GM19397 (cell line): ENCODE results near the gene RNU5D-1.
A peak's percentile ranks its signal among the peaks of the same experiment; 100 is the strongest.
"Not testable (repeated sequence)": the region's sequence is repeated elsewhere in the genome, so short reads cannot be mapped to it uniquely, and the experiment has no call there.

Experiments used
- ATAC-seq: cut with Tn5 transposase; IDR thresholded peaks from one replicate; pipeline ENCODE4 v1.9.1; 2021; ENCODE audit warnings: mild to moderate bottlenecking, moderate library complexity; ENCODE audit not compliant: unreplicated experiment

RNU5D-1 gene

DNA sequence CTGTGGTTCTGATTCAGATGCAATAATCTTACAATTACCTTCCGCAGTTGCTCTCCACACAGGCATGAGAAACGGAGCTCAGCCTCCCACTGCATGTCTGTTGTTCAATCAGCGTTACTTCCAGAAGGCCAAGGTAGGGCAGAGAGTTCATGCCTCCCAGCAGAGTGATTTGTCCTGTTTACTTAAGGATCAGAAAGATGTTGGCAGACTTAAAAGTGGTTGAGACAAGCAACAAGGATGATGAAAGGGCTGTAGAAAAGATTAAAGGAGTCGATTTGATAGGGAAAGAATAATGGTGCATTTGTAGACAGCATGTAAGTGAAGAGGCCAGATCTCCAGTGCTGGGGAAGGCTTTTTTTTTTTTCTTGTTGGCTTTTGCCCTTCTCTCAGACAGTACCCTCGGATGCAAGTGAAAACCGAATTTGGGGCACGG lies 29.8 kb downstream of the RNU5D-1 start:
- ATAC-seq: no peak

DNA sequence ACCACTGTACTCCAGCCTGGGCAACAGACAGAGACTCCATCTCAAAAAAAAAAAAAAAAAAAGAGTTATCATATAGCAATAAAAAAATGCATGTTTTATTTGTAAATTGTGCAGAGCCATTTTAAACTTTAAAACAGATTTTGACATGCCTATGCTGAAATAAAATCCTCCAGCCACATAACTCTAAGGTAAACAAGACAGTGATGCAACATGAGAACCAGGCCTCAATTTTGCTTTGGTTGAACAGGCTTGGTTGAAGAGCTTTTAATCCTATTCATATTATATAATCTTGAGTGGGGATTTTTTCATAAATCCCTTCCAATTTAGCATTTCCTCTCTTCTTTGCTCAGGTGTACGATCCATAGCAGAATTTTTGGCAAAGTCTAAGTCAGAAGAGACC lies 30.4 kb downstream of the RNU5D-1 start:
- ATAC-seq: no peak

DNA sequence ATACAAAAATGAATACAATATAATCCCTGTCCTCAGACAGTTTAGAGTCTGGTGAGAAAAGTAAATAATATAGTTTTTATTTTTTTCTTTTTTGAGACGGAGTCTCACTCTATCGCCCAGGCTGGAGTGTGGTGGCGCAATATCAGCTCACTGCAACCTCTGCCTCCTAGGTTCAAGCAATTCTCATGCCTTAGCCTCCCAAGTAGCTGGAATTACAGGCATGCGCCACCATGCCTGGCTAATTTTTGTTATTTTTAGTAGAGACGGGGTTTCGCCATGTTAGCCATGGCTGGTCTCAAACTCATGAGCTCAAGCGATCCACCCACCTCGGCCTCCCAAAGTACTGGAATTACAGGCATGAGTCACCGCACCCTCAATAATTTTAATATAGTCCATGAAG lies 31.6 kb downstream of the RNU5D-1 start:
- not testable (repeated sequence) for ATAC-seq

DNA sequence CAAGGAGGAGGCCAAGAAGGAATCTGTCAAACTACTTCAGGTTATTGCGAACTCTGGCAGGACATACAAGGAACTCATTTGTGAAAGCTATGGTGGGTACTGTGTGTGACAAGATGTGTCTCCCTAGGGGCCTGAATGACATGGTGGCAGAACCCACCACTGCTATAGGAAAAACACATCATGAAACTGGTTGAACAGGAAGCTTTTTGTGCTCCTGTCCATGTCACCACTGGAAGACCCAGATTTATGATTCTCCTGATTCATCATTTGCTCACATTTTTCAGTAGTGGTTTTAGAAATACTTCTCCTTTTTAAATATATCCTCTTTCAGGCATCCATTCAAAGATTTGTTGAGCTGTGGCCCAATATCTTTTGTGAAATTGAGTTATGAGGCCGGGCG lies 32.8 kb downstream of the RNU5D-1 start:
- no peak for ATAC-seq

DNA sequence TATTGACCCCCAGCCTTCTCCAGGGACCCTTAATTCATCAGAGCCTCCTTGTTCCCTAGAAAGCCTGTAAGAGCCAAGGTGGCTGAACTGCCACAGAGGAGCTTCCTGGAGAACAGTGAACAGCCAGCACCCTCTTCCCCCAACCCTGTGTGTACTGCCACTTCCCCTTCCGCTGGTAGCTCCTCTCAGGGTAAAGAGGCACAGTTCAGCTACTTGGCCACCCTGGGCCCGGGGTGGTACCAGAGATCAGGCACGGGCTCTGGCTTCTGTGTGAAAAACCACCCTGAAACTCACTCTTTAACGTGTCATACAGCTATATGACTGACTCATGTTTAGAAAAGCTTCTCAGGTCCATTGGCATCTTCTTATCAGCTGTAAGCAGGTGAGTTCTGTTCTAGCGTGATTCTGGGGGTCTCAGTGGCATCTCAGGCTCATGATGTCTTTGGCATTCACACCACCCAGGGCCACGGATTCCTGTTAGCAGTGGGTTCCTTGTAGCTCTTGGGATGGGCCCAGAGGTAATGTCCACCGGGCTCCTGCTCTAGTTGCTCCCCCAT lies 34.1 kb downstream of the RNU5D-1 start:
- no peak for ATAC-seq

DNA sequence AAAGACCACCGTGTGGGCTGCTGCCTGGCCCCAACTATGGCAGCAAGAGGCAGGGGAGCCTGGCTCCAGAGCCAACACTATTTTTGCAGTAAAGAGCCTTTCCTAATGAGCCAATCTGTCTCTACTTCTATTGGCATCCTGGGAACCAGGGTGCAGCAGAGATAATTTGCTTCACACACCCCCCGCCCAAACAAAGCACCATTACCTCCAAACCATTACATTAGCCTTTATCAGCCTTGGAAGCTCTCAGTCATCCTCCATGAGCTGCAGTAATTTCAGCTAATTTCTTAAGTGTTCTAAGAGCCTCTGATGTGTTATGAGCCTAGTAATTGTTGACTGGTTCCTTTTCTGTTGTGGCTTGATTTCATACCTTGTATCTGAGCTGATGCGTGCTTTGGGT lies 34.9 kb downstream of the RNU5D-1 start:
- ATAC-seq: no peak

DNA sequence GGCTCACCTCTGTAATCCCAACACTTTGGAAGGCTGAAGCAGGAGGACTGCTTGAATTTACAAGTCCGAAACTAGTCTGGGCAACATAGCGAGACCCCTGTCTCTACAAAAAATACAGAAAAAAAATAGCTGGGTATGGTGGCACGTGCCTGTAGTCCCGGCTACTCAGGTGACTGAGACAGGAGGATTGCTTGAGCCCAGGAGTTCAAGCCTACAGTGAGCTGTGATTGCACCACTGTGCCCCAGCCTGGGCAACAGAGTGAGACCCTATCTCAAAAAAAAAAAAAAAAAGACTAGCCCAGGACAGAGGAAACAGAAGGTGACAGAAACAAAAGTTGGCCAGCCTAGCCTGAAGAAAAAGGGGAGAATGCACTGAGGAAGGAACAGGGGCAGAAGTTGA lies 35.3 kb downstream of the RNU5D-1 start:
- ATAC-seq: no peak

DNA sequence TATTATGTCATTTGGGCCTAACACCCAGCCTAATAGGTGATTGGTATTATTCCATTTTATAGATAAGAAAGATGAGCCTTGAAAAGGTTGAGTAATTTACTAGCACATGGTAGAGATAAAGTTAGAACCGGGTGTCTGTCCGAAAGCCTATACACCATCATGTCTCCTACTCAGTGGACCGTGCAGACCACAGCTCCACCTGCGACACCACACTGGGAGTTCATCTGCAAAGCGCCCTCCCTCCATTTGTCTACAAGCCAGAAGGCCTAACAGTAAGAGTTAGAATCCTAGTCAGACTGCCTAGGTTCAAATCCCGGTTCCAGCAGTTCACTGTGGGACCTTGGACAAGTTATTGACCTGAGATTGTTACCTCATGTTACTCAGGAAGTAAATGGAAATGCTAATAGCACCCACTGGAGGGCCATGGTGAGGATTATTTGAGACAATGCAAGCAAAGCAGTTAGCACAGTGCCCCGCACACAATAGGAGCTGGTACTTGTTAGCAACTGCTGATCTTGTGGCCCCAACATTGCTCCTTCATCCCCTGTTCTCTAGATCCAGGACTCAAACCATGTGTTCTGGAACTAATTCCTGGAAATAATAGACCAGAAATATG lies 36.0 kb downstream of the RNU5D-1 start:
- peak; percentile 53 for ATAC-seq

DNA sequence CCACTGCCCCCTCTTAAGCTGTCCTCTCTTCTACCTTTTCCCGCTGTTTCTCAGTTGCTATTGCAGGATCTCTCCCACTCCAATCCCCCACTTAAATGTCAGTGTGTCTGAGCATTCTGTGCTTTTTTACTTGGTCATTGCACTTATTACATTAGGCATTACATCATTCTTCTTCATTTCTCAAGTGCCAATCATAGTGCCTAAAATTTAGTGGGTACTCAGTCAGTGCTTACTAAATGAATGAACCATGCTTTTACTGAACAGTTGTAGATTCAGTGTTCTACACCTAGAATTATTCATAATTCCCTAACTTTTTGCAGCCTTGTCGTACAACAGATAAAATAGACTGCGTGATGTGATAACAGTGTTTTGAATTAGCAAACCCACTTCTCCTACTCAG lies 37.1 kb downstream of the RNU5D-1 start:
- no peak for ATAC-seq

DNA sequence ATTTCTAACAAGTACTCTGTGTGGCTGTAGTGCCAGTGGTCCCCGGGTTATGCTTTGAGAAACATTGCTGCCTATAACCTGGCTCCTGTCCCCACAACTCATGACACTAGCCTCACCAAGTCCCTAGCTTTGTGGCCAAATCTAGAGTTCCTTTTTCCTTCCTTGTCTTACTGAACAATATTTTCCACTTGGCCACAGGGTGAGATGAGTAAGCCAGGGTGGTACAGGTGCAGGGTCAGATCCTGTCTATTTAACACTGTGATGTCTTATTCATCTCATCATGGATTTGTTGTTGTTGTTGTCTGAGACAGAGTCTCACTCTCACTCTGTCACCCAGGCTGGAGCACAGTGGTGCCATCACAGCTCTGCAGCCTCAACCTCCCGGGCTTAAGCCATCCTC lies 37.8 kb downstream of the RNU5D-1 start:
- ATAC-seq: no peak

DNA sequence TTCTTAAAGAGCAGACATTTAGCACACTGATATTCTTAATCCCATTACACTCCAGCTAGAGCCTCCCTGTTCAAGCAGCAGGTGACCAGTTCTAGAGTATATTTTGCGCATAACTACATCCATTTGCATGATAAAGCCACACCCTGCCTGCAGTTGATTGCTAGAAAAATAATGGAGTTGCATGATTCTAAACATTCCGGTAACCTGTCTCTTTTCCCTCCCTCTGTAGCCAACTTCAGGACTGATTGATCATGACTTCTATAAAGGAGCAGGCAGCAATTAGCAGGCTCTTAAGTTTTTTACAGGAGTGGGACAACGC lies 41.6 kb downstream of the RNU5D-1 start:
- no peak for ATAC-seq

DNA sequence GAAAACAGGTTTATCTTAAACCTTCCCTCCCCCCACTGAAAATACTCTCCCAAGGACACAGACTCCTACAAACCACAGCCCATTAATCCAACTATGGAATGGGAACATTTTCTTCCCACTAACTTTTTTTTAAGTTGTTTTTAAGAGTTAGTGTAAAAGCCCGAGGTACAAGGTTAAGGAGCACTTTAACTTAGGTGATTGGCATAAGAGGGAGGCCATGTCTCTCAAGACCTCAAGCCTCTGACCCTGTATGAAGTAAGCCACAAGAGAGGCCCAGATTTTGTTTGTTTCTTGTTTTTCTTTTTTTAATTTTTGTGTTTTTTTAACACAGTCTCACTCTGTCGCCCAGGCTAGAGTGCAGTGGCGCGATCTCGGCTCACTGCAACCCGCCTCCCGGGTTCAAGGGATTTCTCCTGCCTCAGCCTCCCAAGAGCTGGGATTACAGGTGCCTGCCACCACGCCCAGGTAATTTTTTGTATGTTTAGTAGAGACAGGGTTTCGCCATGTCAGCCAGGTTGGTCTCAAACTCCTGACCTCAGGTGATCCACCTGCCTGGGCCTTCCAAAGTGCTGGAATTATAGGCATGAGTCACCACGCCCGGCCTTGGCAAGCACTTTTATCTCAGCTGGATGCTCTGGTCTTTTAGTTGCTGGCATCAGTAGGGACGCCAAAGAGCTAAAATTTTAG lies 42.1 kb downstream of the RNU5D-1 start:
- no peak for ATAC-seq

DNA sequence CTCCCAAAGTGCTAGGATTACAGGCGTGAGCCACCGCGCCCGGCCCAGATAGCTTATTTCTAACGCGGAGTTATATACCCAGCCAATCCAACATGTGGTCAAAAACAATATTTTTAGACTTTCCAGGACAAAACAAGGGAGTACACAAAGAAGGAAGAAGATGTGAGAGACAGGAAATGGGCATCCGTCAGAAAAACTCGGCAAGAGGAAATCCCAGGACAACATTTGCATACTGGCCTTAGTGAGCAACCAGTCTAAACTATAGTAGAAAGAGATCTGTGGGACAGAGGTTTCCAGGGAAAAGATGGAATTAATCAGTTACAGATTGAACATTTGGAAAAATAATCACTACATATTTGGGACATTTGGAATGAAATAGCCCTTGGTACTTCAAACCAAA lies 45.1 kb downstream of the RNU5D-1 start:
- no peak for ATAC-seq

DNA sequence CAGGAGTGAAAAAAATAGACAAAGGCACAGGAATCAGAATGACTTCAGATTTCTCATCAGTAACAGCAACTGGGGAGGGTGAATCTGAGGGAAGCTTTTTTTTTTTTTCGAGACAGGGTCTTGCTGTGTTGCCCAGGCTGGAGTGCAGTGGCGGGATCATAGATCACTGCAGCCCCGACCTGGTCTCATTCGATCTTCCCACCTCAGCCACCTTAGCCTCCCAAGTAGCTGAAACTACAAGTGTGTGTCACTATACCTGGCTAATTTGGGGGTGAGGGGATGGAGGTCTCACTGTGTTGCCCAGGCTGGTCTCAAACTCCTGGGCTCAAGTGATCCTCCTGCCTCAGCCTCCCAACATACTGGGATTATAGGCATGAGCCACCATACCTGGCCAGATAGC lies 45.8 kb downstream of the RNU5D-1 start:
- ATAC-seq: no peak

DNA sequence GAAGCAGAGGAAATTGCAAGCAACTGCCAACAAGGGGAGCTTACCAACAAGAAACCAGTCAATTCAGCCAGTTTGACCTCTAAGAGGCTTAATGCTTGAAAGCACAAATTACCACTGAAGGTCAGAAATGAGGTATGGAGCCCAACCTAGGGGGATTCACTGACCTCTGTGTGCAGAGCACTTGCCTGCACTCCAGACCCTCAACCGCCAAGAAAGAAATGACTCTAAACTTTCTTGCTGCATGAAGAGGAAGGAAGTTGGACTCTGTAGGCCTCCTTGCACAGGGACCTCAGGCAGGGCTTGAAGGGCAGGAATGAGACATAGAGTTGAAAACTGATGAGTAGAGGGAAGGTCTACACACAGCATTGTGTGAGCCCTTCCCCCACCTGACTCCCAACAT lies 46.4 kb downstream of the RNU5D-1 start:
- peak; percentile 75 for ATAC-seq

DNA sequence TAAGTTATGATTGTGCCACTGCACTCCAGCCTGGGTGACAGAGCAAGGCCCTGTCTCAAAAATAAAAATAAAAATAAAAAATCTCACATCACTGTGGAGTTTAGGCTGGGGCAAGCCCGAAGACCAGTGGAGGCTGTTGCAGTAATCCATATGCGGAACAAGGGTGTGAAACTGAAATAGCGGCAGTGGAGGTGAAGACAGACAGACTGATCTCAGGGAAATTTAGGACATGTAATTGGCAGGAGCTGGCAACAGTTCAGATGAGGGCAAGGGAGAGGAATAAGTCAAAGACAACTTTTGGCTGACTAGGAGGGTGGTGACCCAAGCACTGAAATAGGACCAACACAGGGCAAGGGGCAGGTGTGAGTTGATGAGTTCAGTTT lies 48.1 kb downstream of the RNU5D-1 start:
- ATAC-seq: no peak

DNA sequence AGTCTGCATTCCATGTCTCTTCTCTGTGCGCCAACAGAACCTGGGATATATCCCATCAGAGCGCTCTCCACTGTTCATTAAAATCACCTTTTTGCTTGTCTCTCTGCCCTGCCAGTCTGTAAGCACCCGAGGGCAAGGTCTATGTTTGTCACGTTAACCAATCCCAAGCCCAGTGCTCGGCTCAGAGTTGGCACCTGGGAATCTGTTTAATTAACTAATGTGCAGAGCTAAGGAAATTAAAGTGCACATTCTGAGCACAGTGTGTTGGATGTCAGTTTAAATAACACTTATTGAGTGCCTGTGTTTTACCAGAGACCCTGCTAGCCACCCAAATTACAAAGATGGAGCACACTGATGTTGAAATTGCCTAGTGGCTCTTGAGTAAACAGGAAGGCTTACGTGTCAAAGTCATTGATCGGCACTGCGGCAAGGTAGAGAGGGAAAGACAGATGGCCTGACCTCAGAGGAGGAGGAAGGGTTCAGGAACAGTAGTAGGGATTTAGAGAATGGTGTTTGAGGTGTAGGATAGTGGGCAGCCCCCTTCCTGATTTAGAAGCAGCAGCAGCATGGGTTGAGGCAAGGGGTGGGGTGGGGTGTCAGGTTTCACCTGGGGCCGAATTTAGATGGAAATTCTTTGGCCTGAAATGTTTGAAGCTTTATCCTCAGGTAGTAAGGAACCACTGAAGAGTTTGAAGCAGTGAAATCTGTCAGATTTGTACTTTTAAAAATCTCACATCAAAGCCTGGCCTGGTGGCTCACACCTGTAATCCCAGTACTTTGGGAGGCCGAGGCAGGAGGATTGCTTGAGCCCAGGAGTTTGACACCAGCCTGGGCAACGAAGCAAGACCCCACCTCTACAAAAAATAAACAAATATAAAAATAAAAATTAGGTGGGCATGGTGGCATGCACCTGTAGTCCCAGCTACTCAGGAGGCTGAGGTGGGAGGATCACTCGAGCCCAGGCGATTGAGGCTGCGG lies 48.8 kb downstream of the RNU5D-1 start:
- no peak for ATAC-seq
